Mesenchymal stem cell (in vitro differentiated cells and primary cell): Measurements from ENCODE around the gene SPATA13.

ENCODE experiments used
- DNase-seq: peaks from one replicate; pipeline ENCODE4 v3.0.0-alpha.2; 2013
- H2AFZ ChIP-seq: one replicate; pipeline ENCODE4 v1.6.1; 2013; ENCODE audit warnings: low read depth, mild to moderate bottlenecking, control low read depth, inconsistent platforms, low read length, moderate library complexity
- H2AK5ac ChIP-seq: 2 replicates; pipeline ENCODE4 v1.6.1; 2013; ENCODE audit warnings: low read length, moderate library complexity, mild to moderate bottlenecking, inconsistent platforms; ENCODE audit not compliant: severe bottlenecking
- H2BK120ac ChIP-seq: one replicate; pipeline ENCODE4 v1.6.1; 2013; ENCODE audit warnings: low read depth, mild to moderate bottlenecking, inconsistent platforms, low read length, moderate library complexity
- H2BK12ac ChIP-seq, 2 experiments: one replicate each; pipeline ENCODE4 v1.6.1; 2013; ENCODE audit warnings: inconsistent platforms in 2 of 2, low read length in 2 of 2, mild to moderate bottlenecking in 2 of 2, moderate library complexity in 2 of 2, control low read depth in 1 of 2
- H2BK15ac ChIP-seq: one replicate; pipeline ENCODE4 v1.6.1; 2013; ENCODE audit warnings: mild to moderate bottlenecking, low read depth, inconsistent platforms; ENCODE audit not compliant: poor library complexity, severe bottlenecking
- H2BK5ac ChIP-seq: 2 replicates; pipeline ENCODE4 v1.6.1; 2013; ENCODE audit warnings: low read depth, mild to moderate bottlenecking, low read length, control low read depth, inconsistent platforms; ENCODE audit not compliant: poor library complexity, severe bottlenecking
- H3K14ac ChIP-seq, 2 experiments: one replicate each; pipeline ENCODE4 v1.6.1; 2013; ENCODE audit warnings: inconsistent platforms in 2 of 2, low read length in 2 of 2, control low read depth in 1 of 2, mild to moderate bottlenecking in 1 of 2, moderate library complexity in 1 of 2
- H3K18ac ChIP-seq, 2 experiments: one replicate each; pipeline ENCODE4 v1.6.1; 2013; ENCODE audit warnings: inconsistent platforms in 2 of 2, low read length in 2 of 2, control low read depth in 1 of 2, low read depth in 1 of 2, mild to moderate bottlenecking in 1 of 2
- H3K23ac ChIP-seq, 2 experiments: one replicate each; pipeline ENCODE4 v1.6.1; 2013; ENCODE audit warnings: inconsistent platforms in 2 of 2, low read length in 2 of 2, mild to moderate bottlenecking in 2 of 2, moderate library complexity in 2 of 2, control low read depth in 1 of 2
- H3K27ac ChIP-seq: 2 replicates; pipeline ENCODE4 v1.5.1; 2013; ENCODE audit warnings: mild to moderate bottlenecking, moderate library complexity, low read length, control low read depth, inconsistent platforms; ENCODE audit not compliant: poor library complexity, severe bottlenecking
- H3K27me3 ChIP-seq, 2 experiments: 2 replicates each; pipeline versions ENCODE4 v1.6.1 to v1.7.0; 2013; ENCODE audit warnings: low read length in 2 of 2, mild to moderate bottlenecking in 2 of 2, moderate library complexity in 2 of 2, control low read depth in 1 of 2, inconsistent platforms in 1 of 2; ENCODE audit not compliant: control insufficient read depth in 1 of 2, insufficient read depth in 1 of 2
- H3K36me3 ChIP-seq, 2 experiments: 2 replicates each; pipeline versions ENCODE4 v1.6.1 to v1.7.0; 2013; ENCODE audit warnings: low read length in 2 of 2, control low read depth in 1 of 2, inconsistent platforms in 1 of 2, low read depth in 1 of 2, mild to moderate bottlenecking in 1 of 2; ENCODE audit not compliant: insufficient read depth in 2 of 2, control insufficient read depth in 1 of 2
- H3K4ac ChIP-seq, 2 experiments: one replicate each; pipeline ENCODE4 v1.6.1; 2013; ENCODE audit warnings: inconsistent platforms in 2 of 2, low read length in 2 of 2, mild to moderate bottlenecking in 2 of 2, moderate library complexity in 2 of 2, control low read depth in 1 of 2, low read depth in 1 of 2
- H3K4me1 ChIP-seq: 2 replicates; pipeline ENCODE4 v1.6.1; 2013; ENCODE audit warnings: low read depth, low read length, control low read depth; ENCODE audit not compliant: control insufficient read depth, insufficient read depth
- H3K4me2 ChIP-seq: 2 replicates; pipeline ENCODE4 v1.6.1; 2013; ENCODE audit warnings: low read length, mild to moderate bottlenecking, inconsistent platforms; ENCODE audit not compliant: poor library complexity, severe bottlenecking
- H3K4me3 ChIP-seq, 2 experiments: 2 replicates each; pipeline versions ENCODE4 v1.5.1 to v1.7.0; 2013; ENCODE audit warnings: low read length in 2 of 2, mild to moderate bottlenecking in 2 of 2, control low read depth in 1 of 2, low read depth in 1 of 2; ENCODE audit not compliant: insufficient read depth in 1 of 2
- H3K79me1 ChIP-seq: replicated peaks from 2 replicates; pipeline ENCODE4 v1.6.1; 2013; ENCODE audit warnings: mild to moderate bottlenecking, control low read depth, low read length, inconsistent platforms; ENCODE audit not compliant: poor library complexity, severe bottlenecking
- H3K9ac ChIP-seq: 2 replicates; pipeline ENCODE4 v1.7.0; 2013; ENCODE audit warnings: mild to moderate bottlenecking, low read length, moderate library complexity
- H3K9me3 ChIP-seq: 2 replicates; pipeline ENCODE4 v1.7.0; 2013; ENCODE audit warnings: mild to moderate bottlenecking, low read length; ENCODE audit not compliant: control insufficient read depth
- H4K8ac ChIP-seq: one replicate; pipeline ENCODE4 v1.6.1; 2013; ENCODE audit warnings: inconsistent platforms, mild to moderate bottlenecking, low read length, moderate library complexity
- H4K91ac ChIP-seq: one replicate; pipeline ENCODE4 v1.6.1; 2013; ENCODE audit warnings: mild to moderate bottlenecking, low read length, inconsistent platforms
- WGBS: methylation state at CpG from one replicate; pipeline ENCODE4 v1.1.7; 2013; ENCODE audit warnings: mixed read lengths; 5-methylcytosine and 5-hydroxymethylcytosine counted together

SPATA13 gene

DNA sequence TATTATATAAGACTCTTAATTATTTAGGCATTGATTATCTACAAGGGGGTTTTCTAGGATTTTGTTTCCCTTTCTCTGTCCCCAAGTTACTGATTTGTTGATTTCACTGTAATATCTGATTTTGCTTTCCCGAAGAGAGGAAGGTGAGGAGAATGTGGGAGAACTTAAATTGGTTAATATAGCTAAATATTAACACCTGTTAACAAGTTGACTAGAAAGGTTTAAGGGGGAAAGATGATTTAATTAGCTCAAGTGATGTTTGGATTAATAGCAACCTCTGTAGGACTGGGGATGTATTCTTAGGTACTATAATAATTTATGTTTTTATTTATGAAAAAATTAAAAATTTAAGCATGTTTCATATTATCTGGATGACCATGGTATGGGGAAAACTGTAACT, 35.1 kb downstream of the SPATA13 start:
- Histone ChIP-seq H2AFZ (no peak overlapping the region), H3K27ac (no peak overlapping the region), H2BK5ac (no peak overlapping the region), H4K8ac (no peak overlapping the region), H2BK120ac (no peak overlapping the region), H2BK15ac (no peak overlapping the region), H3K27me3 (no peaks in the 10 kb centered on the region), H3K36me3 (no peaks in the 10 kb centered on the region), H2BK12ac (no peak overlapping the region), H2AK5ac (no peak overlapping the region), H3K4ac (no peak overlapping the region), H3K9ac (no peak overlapping the region), H3K9me3 (no peaks in the 10 kb centered on the region), H3K4me1 (peaks cover 3% of the 10 kb centered on the region), H3K4me3 (no peak overlapping the region), H4K91ac (no peak overlapping the region), H3K4me2 (no peak overlapping the region), H3K23ac (no peak overlapping the region), H3K18ac (no peak overlapping the region), H3K14ac (no peak overlapping the region), H3K79me1 (peaks cover 8% of the 10 kb centered on the region)
- no CpG with 5 or more reads among the region's 1 CpG for WGBS
- no peak for DNase-seq

DNA sequence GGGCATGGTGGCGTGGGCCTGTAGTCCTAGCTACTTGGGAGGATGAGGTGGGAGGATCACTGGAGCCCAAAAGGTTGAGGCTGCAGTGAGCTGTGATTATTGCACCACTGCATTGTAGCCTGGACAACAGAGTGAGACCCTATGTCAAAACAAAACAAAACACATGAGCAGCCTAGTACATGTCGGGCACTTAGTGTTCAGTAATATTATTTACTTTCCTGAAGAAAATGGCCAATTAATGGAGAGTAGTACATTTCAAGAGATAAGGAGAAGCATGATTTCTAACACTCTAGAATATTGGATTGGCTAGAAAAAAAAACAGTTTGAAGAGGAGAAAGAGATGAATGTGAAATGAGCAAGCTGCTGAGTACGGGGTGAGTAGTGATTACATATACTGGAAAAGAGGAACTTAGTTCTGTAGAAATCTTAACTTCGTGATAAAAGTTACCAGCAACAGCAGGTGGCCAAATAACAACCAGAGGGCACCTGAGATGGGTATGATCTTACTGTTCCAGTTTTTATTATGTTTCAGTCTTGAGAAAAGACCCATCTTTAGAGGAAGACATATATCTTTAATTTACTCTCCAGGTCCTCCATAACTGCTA, 36.2 kb downstream of the SPATA13 start:
- no peak overlapping the region for H2BK5ac ChIP-seq
- H3K4ac ChIP-seq, result no peak overlapping the region
- no peak overlapping the region for H2AK5ac ChIP-seq
- H3K9me3 ChIP-seq, result no peaks in the 10 kb centered on the region
- peaks cover 8% of the 10 kb centered on the region for H3K79me1 ChIP-seq
- H2BK15ac ChIP-seq, result no peak overlapping the region
- no peak overlapping the region for H2BK120ac ChIP-seq
- H3K27me3 ChIP-seq, result no peaks in the 10 kb centered on the region
- no peak overlapping the region for H3K4me3 ChIP-seq
- H3K18ac ChIP-seq, result no peak overlapping the region
- H3K23ac ChIP-seq, result no peak overlapping the region
- no peak for DNase-seq
- no peak overlapping the region for H4K8ac ChIP-seq
- H2AFZ ChIP-seq, result no peak overlapping the region
- H3K4me2 ChIP-seq, result no peak overlapping the region
- H3K14ac ChIP-seq, result no peak overlapping the region
- no peak overlapping the region for H2BK12ac ChIP-seq
- H3K36me3 ChIP-seq, result no peaks in the 10 kb centered on the region
- no peak overlapping the region for H3K9ac ChIP-seq
- H4K91ac ChIP-seq, result no peak overlapping the region
- peaks cover 3% of the 10 kb centered on the region for H3K4me1 ChIP-seq
- H3K27ac ChIP-seq, result no peak overlapping the region
- WGBS, result 92% methylated on average over 4 of the region's 4 CpGs

DNA sequence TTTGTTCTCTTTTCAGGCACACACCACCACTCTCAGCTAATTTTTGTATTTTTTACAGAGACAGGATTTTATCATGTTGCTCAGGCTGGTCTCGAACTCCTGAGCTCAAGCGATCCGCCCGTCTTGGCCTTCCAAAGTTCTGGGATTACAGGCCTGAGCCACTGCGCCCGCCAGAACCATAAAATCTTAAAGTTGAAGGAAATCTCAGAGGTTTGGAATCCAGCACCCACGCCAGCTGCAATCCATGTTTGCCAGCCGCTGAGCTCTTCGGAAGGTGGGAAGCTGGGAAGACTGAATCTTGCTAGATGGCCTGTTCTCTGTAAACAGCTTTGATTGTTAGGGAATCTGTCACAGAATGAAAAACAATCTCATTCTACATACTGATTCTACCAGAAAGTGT, 38.5 kb downstream of the SPATA13 start:
- no peak overlapping the region for H2BK15ac ChIP-seq
- H3K79me1 ChIP-seq, result peaks cover 7% of the 10 kb centered on the region
- H4K91ac ChIP-seq, result no peak overlapping the region
- H2AK5ac ChIP-seq, result no peak overlapping the region
- H3K9ac ChIP-seq, result peak overlapping the region; percentile 41
- no peak overlapping the region for H2BK5ac ChIP-seq
- H3K4me2 ChIP-seq, result no peak overlapping the region
- H4K8ac ChIP-seq, result no peak overlapping the region
- no peak overlapping the region for H3K14ac ChIP-seq
- H3K36me3 ChIP-seq, result no peaks in the 10 kb centered on the region
- no peak overlapping the region for H2BK12ac ChIP-seq
- H3K4me3 ChIP-seq, result no peak overlapping the region
- H3K23ac ChIP-seq, result peak overlapping the region in 1 of 2 experiments; percentile 63
- no peak overlapping the region for H3K4ac ChIP-seq
- 95% methylated on average over 9 of the region's 9 CpGs for WGBS
- H3K4me1 ChIP-seq, result peaks cover 1% of the 10 kb centered on the region
- H3K18ac ChIP-seq, result no peak overlapping the region
- H2AFZ ChIP-seq, result no peak overlapping the region
- H2BK120ac ChIP-seq, result no peak overlapping the region
- no peak for DNase-seq
- H3K9me3 ChIP-seq, result no peaks in the 10 kb centered on the region
- no peaks in the 10 kb centered on the region for H3K27me3 ChIP-seq
- H3K27ac ChIP-seq, result no peak overlapping the region

DNA sequence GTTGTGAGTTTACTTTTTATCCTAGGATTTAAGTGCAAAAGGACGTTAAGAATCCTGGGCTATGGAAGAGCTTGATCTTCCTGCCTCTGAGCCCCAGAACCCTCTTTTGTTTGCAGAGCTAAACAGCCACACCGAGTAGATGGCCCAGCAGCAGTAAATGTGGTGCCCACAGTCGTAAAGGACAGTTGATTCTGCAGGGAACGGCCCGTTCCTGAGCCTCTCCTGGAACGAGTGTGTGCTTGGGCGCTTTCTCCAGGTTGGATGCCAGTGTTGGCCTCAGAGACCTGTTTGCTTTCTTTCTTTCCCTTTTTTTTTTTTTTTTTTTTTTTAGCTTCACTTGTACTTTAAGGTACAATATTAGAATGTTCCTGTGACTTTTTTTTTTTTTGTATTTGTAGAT, 41.7 kb downstream of the SPATA13 start:
- Histone ChIP-seq H2BK12ac (no peak overlapping the region), H3K4me1 (no peaks in the 10 kb centered on the region), H3K27me3 (no peaks in the 10 kb centered on the region), H4K8ac (no peak overlapping the region), H3K14ac (no peak overlapping the region), H3K27ac (no peak overlapping the region), H3K18ac (no peak overlapping the region), H3K4me3 (no peak overlapping the region), H2AK5ac (no peak overlapping the region), H3K79me1 (peaks cover 5% of the 10 kb centered on the region), H2BK5ac (no peak overlapping the region), H3K9me3 (no peaks in the 10 kb centered on the region), H3K36me3 (no peaks in the 10 kb centered on the region), H3K23ac (no peak overlapping the region), H4K91ac (no peak overlapping the region), H3K4me2 (no peak overlapping the region), H2AFZ (no peak overlapping the region), H2BK15ac (no peak overlapping the region), H3K9ac (no peak overlapping the region), H2BK120ac (no peak overlapping the region), H3K4ac (no peak overlapping the region)
- 72% methylated on average over 5 of the region's 7 CpGs for WGBS
- no peak for DNase-seq
